HG03097 (cell line): ENCODE measurements around the gene RAG1.
"Not testable (repeated sequence)": the region's sequence is repeated elsewhere in the genome, so short reads cannot be mapped to it uniquely, and the experiment has no call there.

Source experiments
- ATAC-seq: cut with Tn5 transposase; IDR thresholded peaks from one replicate; pipeline ENCODE4 v1.9.1; 2021; ENCODE audit not compliant: unreplicated experiment, low FRiP score

Gene RAG1

DNA sequence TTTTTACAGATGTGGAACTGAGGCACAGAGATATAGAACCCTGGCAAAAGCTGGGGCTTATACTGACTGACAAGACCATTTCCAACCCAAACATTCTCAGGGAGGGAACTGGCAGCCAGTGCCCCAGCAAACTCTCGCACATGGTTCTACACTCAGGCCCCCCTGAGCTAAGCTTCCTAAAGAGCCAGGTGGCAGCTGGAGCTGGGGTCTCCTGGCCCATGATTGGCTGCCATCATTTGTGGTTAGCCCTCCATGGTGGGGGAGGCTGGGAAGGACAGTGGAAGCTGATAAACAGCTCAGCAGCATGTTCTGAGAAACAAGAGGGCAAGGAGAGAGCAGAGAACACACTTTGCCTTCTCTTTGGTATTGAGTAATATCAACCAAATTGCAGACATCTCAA is at the start of gene RAG1:
RAG1 (plus strand) TSS at position 314 of the 400 bp plus-strand sequence. CDS start 5,298 bp downstream, outside the sequence.
- no peak for ATAC-seq

- no peak for ATAC-seq
These were observed 37.0 kb upstream of the RAG1 start for GRCh38 chr11:36530840-36531239.

DNA sequence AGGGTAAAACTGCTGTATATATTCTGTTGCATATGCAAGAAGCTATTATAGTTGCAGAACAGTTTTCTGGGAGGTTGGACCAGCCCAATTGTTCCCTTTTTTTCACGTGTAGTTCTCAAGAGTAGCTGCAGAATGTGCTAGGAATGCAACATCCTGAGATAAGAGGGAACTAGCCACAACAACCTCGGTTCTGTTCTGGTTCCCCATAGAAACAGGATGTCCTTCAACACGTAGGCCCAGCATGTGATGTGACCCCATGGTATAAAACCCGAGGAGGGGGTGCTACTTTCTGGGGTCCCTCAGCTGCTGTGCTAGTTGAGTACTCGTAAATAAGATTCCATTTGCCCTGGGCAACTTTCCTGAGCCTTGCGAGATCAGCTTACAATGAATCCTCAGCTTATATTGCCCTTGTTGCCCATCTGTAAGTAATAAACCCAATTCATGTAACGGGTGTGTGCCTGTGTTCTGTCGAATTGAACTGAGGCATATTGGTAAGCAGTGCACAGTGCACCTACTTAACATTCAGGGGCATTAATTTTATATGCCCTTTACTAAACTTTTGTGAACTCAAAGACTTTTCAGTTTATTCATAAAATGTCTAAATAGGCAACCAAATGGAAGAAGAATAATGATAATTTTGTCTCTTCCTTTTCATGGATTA is 34.7 kb upstream of the RAG1 start:
- ATAC-seq = no peak

GRCh38 chr11:36534276-36534840 is 33.4 kb upstream of the RAG1 start:
- ATAC-seq = no peak

- ATAC-seq = peak; percentile 91
These were observed 26.8 kb upstream of the RAG1 start for GRCh38 chr11:36540998-36541397.

DNA sequence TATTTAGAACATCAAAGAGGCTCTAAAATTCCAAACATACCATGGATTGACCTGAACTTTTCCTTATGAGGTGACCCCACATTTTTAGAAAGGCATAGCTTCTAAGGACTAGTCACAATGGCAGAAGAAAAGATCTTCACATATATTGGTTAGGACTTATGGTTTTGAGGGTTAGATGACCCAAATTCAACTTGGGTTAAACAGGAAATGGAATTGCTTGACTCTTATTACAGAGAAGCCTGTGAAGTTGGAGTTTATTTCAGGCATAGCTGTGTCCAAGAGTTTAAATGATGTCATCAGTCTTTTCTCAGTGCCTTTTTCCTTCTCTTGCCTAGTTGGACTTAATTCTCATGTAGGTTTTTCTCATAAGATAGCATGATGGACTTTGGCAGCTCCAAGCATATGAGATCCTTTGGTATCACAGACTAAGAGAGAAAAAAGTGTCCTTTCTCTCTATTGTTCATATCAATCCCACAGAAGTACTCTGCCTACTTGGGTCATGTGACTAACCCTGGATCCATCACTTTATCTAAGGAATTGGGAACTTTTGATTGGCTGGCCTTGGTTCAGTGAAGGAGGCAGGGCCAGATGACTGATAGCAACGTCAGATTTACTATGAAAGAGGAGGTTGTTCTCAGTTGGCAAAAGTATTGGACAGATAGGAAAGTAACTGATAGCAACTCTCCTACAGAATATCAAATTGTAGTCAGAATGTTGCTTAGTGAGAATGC is 17.3 kb upstream of the RAG1 start:
- no peak for ATAC-seq

DNA sequence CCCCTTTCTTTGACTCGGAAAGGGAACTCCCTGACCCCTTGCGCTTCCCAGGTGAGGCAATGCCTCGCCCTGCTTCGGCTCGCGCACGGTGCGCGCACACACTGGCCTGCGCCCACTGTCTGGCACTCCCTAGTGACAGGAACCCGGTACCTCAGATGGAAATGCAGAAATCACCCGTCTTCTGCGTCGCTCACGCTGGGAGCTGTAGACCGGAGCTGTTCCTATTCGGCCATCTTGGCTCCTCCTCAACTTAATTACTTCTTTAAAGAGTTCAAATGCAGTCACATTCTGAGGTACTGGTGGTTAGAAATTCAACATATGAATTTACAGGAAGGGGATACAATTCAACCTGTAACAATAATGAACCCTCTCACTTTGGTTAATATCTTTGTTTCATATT is 10.4 kb upstream of the RAG1 start:
- not testable (repeated sequence) for ATAC-seq

GRCh38 chr11:36557991-36558390 is 9.8 kb upstream of the RAG1 start:
- ATAC-seq = no peak

DNA sequence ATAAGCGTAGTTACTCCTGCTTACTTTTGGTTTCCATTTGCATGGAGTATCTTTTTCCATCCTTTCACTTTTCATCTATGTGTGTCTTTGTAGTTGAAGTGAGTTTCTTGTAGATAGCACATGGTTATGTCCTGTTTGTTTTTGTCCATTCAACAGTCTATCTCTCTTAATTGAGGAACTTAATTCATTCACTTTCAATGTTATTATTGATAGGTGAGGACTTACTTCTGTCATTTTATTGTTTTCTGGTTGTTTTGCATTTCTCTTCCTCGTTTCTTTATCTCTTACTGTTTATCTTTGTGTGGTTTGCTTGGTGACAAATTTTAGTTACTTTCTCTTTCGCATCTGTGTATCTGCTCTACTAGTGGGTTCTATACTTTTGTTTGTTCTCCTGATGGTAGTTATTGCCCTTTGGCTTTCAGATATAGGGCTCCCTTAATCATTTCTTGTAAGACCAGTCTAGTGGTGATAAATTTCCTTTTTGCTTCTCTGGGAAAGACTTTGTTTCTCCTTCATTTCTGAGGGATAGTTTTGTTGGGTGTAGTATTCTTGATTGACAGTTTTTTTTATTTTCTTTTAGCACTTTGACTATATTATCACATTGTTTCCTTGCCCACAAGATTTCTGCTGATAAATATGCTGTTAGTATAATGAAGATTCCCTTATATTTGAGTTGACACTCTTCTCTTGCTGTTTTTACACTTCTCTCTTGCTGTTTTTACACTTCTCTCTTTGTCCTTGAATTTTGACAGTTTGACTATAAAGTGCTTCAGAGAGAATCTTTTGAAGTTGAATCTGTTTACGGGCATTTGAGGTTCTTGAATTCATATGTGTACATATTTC is 9.0 kb upstream of the RAG1 start:
- peak; percentile 92 for ATAC-seq

DNA sequence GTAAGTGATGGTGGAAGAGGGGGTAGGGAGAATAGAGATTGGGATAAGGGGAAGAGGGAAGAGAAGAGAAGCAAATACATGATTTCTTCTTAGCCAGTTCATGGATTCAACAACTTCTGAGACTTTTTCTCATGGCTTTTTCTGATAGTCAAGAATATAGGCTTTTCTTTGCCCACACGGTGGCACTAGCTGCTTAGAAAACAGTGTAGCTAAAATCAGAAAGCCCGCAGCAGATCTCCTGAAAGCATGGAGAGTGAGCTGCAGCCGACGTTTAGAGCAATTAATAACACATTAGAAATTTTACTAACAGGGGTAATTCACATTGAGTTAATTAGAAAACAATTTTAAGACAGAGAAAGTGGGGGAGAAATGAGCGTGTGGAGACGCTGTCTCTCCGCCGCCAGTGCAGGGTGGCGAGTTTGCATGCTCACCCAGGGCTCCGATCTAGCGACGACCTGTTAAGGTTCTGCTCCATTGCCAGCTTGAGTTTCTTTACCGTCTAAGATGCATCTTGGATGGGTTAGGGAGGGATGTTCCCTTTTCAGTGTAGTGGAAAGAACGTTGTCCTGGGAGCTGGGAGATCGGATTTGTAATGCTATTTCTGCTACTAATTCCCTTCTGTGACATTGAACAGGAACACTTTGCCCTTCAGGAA is 3.3 kb upstream of the RAG1 start:
- no peak for ATAC-seq

GRCh38 chr11:36565031-36565610 is 2.7 kb upstream of the RAG1 start:
- ATAC-seq = no peak

DNA sequence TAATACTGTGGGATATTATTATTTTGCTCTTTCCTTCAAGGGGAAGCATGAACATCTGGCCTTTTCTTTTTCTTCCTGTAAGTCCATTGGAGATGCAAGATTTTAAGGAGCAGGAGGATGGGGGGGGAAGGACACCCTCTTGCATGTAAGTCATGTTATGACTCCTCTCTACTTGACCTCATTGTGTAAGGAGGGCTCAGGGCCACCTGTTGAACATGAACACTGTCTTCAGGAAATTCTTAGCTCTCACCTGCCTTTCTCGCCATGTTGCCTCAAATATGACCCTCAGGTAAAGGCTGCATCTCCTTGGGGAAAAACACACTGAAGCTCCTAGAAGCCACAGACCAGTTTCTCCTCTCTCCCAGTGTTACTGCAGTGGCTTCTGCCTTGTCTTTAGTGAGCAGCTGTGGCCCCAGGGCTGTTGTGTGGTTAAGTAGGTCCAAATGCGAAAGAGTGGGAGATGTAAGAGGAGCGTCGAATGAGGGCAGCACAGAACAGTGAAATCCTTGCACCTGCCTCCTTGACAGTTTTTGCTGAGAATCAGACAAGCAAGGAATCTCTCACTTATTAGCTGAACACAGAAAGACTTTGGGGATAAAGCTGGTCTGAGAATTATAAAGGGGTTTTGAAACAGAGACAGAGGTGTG is 1.3 kb upstream of the RAG1 start:
- ATAC-seq = no peak

GRCh38 chr11:36569095-36569494 is 1.3 kb downstream of the RAG1 start:
- ATAC-seq = no peak

GRCh38 chr11:36574486-36574885 is 6.7 kb downstream of the RAG1 start:
- ATAC-seq = no peak

DNA sequence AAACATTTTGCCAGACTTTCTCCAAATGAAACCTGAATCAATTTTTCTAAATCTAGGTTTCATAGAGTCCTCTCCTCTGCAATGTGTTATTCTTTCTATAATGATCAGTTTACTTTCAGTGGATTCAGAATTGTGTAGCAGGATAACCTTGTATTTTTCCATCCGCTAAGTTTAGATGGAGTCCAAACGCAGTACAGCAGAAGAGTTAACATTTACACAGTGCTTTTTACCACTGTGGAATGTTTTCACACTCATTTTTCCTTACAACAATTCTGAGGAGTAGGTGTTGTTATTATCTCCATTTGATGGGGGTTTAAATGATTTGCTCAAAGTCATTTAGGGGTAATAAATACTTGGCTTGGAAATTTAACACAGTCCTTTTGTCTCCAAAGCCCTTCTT is 9.6 kb downstream of the RAG1 start:
- ATAC-seq = no peak

DNA sequence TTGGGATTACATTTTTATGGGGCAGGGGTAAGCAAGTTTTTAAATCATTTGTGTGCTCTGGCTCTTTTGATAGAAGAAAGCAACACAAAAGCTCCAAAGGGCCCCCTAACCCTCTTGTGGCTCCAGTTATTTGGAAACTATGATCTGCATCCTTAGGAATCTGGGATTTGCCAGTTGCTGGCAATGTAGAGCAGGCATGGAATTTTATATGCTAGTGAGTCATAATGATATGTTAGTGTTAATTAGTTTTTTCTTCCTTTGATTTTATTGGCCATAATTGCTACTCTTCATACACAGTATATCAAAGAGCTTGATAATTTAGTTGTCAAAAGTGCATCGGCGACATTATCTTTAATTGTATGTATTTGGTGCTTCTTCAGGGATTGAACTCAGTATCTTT is 10.1 kb downstream of the RAG1 start:
- ATAC-seq = no peak

- ATAC-seq = no peak
These were observed 10.7 kb downstream of the RAG1 start for GRCh38 chr11:36578458-36578857.

- ATAC-seq = no peak
These were observed 13.7 kb downstream of the RAG1 start for GRCh38 chr11:36581536-36581935.

GRCh38 chr11:36583667-36584066 is 15.9 kb downstream of the RAG1 start:
- no peak for ATAC-seq

- ATAC-seq = no peak
These were observed 18.7 kb downstream of the RAG1 start for GRCh38 chr11:36586543-36586942.
